Esophagus squamous epithelium (tissue), 4 donors: ENCODE data around the gene NAA15.

Source experiments
- POLR2A ChIP-seq, 4 donors: fragments of 450-650 bp; IDR thresholded peaks; one replicate each; pipeline ENCODE4 v1.6.1; 2017; ENCODE audit warnings: antibody characterized with exemption in 4 of 4, mild to moderate bottlenecking in 4 of 4, moderate library complexity in 3 of 4
- TF ChIP-seq, protein P1 (sequence below), 6 experiments: fragments of 450-650 bp in 4 of 6; fragments of 200-600 bp in 2 of 6; sonication (generic) in 2 of 6; IDR thresholded peaks; one replicate each; pipeline ENCODE4 v1.5.1; 2016 to 2019; ENCODE audit warnings: antibody characterized with exemption in 6 of 6, mild to moderate bottlenecking in 4 of 6, moderate library complexity in 4 of 6

DNA sequence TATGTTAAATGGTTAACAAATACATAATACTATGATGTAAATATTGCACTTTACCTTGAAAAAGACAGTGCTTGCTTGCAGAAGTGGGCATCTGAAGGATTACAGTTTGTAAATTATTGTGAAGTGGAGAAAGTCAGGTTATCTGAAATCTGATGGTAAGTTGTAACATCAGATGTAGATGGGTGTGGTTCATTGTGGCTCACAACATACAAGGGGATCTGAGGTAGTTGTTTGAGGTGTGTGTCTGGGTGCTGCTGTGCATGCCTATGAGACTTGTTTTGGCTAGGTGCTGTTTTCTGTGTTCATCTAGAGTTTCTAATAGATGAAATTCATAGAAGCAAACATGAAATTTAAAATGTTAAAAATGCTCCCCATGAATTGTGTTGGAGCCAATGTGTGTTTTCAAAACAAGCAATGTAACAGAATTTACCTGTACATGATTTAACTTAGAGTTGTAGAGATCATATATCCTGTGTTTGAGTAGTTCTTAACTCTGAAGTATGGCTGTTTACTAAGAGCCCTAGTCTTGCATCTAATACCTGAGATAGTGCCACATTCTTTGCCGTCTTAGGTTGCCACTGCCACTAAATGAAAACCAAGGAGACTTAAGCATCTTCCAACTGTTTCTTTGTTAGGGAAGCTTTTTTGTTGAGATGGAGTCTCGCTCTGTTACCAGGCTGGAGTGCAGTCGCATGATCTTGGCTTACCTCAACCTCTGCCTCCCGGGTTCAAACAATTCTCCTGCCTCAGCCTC, 12.9 kb downstream of the NAA15 start:
- TF ChIP-seq, protein P1, sequence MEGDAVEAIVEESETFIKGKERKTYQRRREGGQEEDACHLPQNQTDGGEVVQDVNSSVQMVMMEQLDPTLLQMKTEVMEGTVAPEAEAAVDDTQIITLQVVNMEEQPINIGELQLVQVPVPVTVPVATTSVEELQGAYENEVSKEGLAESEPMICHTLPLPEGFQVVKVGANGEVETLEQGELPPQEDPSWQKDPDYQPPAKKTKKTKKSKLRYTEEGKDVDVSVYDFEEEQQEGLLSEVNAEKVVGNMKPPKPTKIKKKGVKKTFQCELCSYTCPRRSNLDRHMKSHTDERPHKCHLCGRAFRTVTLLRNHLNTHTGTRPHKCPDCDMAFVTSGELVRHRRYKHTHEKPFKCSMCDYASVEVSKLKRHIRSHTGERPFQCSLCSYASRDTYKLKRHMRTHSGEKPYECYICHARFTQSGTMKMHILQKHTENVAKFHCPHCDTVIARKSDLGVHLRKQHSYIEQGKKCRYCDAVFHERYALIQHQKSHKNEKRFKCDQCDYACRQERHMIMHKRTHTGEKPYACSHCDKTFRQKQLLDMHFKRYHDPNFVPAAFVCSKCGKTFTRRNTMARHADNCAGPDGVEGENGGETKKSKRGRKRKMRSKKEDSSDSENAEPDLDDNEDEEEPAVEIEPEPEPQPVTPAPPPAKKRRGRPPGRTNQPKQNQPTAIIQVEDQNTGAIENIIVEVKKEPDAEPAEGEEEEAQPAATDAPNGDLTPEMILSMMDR (IDR thresholded peaks at IDR 0.05): no peak
- TF ChIP-seq POLR2A (IDR thresholded peaks at IDR 0.05): no peak
